ENCODE data around the gene KLF3.

The KLF3 gene

DNA sequence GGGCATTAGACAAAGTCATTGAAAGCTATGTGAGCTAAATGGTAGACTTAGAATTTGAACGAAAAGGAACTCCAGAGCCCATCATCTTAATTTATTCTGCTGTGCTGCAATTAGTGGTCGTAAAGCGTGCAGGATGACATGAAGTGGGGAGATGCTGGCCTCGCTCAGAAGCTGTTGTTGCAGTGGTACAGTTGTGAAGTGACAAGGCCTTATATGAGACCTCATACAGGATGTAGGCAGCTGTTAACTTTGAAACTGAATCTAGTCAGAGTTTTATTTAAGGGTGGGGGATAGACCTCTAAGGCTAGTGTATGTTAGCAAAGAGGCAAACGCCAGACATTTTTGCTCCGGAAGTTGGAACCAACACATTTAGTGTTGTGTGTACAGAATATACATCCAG is 13.4 kb downstream of the KLF3 start:
- in situ Hi-C loops (cut with MboI; ENCODE audit: low pct_unique_long_range_greater_than_20kb, low sequenced_read_pairs, unreplicated experiment): loop anchor here (10.0 kb wide), 1 partner anchor 613 kb away; no protein-coding TSS in a partner anchor
- no peak for DNase-seq (ENCODE audit: low spot score)
- TF ChIP-seq CTCF (IDR thresholded peaks at IDR 0.05; ENCODE audit: extremely low read depth, insufficient read depth, missing control alignments): no peak

DNA sequence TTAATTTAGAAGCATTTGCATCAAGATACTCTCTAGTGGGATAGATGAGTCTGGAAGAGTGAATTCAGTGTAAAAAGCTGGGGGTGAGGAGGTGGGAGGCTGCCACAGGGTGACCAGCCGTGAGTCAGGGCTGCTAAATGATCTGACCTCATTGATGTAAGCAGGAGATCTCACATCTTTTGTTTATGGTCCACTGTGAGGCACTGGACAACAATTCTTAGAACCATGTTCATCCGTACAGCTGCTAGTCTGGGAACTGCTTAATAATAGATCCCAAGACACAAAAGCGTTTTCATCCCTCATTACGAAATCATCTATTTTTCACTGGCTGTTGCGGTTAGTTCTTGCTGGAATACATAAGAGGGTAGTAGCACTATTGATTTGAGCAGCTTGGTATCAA is 14.1 kb downstream of the KLF3 start:
- no peak for DNase-seq (ENCODE audit: low spot score)
- TF ChIP-seq CTCF (IDR thresholded peaks at IDR 0.05; ENCODE audit: extremely low read depth, insufficient read depth, missing control alignments): no peak
- in situ Hi-C loops (cut with MboI; ENCODE audit: low pct_unique_long_range_greater_than_20kb, low sequenced_read_pairs, unreplicated experiment): loop anchor here (10.0 kb wide), 1 partner anchor 613 kb away; no protein-coding TSS in a partner anchor

GRCh38 chr4:38679921-38680320 is 15.9 kb downstream of the KLF3 start:
- no peak for DNase-seq (ENCODE audit: low spot score)
- no peak for TF ChIP-seq CTCF (IDR thresholded peaks at IDR 0.05; ENCODE audit: extremely low read depth, insufficient read depth, missing control alignments)
- in situ Hi-C loops (cut with MboI; ENCODE audit: low pct_unique_long_range_greater_than_20kb, low sequenced_read_pairs, unreplicated experiment): loop anchor here (10.0 kb wide), 1 partner anchor 615 kb away; no protein-coding TSS in a partner anchor

GRCh38 chr4:38681281-38681991 is 17.4 kb downstream of the KLF3 start:
- DNase-seq (ENCODE audit: low spot score): no peak
- no peak for TF ChIP-seq CTCF (IDR thresholded peaks at IDR 0.05; ENCODE audit: extremely low read depth, insufficient read depth, missing control alignments)
- in situ Hi-C loops (cut with MboI; ENCODE audit: low pct_unique_long_range_greater_than_20kb, low sequenced_read_pairs, unreplicated experiment): no loop called here

GRCh38 chr4:38682336-38682735 is 18.3 kb downstream of the KLF3 start:
- in situ Hi-C loops (cut with MboI; ENCODE audit: low pct_unique_long_range_greater_than_20kb, low sequenced_read_pairs, unreplicated experiment): no loop called here
- TF ChIP-seq CTCF (IDR thresholded peaks at IDR 0.05; ENCODE audit: extremely low read depth, insufficient read depth, missing control alignments): no peak
- DNase-seq (ENCODE audit: low spot score): no peak

- DNase-seq (ENCODE audit: low spot score): no peak
- in situ Hi-C loops (cut with MboI; ENCODE audit: low pct_unique_long_range_greater_than_20kb, low sequenced_read_pairs, unreplicated experiment): no loop called here
- no peak for TF ChIP-seq CTCF (IDR thresholded peaks at IDR 0.05; ENCODE audit: extremely low read depth, insufficient read depth, missing control alignments)
Measured at GRCh38 chr4:38683276-38683675, 19.3 kb downstream of the KLF3 start.

Measured in GM13977 (cell line).